Uterus (tissue), 4 donors: ENCODE measurements around the gene ITPR3. TPM values are rescaled to one million over a fixed set of nuclear protein-coding genes. Genes with fewer than 3 reads are reported as not detected.

ENCODE experiments used
- DNase-seq, 2 donors: peaks; one replicate each; pipeline ENCODE4 v3.0.0-alpha.2; 2019 to 2020
- H3K27ac ChIP-seq, 2 donors: fragments of 200-600 bp; sonication (generic); 1 replicate in 1 of 2; 2 replicates in 1 of 2; pipeline ENCODE4 v1.5.1; 2016 to 2018
- H3K27me3 ChIP-seq, 2 donors: fragments of 200-600 bp; sonication (generic); one replicate each; pipeline ENCODE4 v1.5.1; 2018 to 2019; ENCODE audit warnings: control low read depth in 1 of 2
- H3K36me3 ChIP-seq, 2 donors: fragments of 200-600 bp; sonication (generic); one replicate each; pipeline ENCODE4 v1.5.1; 2019; ENCODE audit warnings: control low read depth in 1 of 2
- H3K4me1 ChIP-seq, 2 donors: fragments of 200-600 bp; sonication (generic); one replicate each; pipeline ENCODE4 v1.5.1; 2018 to 2019; ENCODE audit warnings: control low read depth in 1 of 2
- H3K4me3 ChIP-seq, 2 donors: fragments of 200-600 bp; sonication (generic); 1 replicate in 1 of 2; 2 replicates in 1 of 2; pipeline ENCODE4 v1.5.1; 2018 to 2019; ENCODE audit warnings: mild to moderate bottlenecking in 1 of 2
- H3K9me3 ChIP-seq, 2 donors: fragments of 200-600 bp; sonication (generic); one replicate each; pipeline ENCODE4 v1.5.1; 2019; ENCODE audit warnings: control low read depth in 1 of 2
- CTCF ChIP-seq, 4 experiments: fragments of 200-600 bp in 2 of 4; fragments of 450-650 bp in 2 of 4; sonication (generic) in 2 of 4; IDR thresholded peaks; one replicate each; pipeline ENCODE4 v1.5.1; 2016 to 2019; ENCODE audit warnings: antibody characterized with exemption in 4 of 4, mild to moderate bottlenecking in 2 of 4, moderate library complexity in 1 of 4
- POLR2A ChIP-seq, 2 donors: fragments of 450-650 bp; IDR thresholded peaks; one replicate each; pipeline ENCODE4 v1.6.1; 2016; ENCODE audit warnings: antibody characterized with exemption in 2 of 2, mild to moderate bottlenecking in 1 of 2, moderate library complexity in 1 of 2
- intact Hi-C: fragments of 100-400 bp; cut with DNase I; formaldehyde crosslinking; loops from one replicate; pipeline ENCODE4 v1.15.1; 2023; ENCODE audit warnings: low total_unique reads
- total RNA-seq, 4 donors: library from RNA; depleted of rRNA in 3 of 4; stranded (reverse); fragments of >200 nt in 3 of 4; gene quantifications; one replicate each; pipeline versions ENCODE4 v1.1.0 to v1.2.4, GENCODE V29; 2014 to 2023
- donor health status: DM: yes; HTN: yes; CAD: no.

Gene ITPR3
- total RNA-seq, 4 donors from 2014 or later: 11.2 to 27.6 (median 16.1) TPM

GRCh38 chr6:33686981-33687975 is 66.2 kb downstream of the ITPR3 start:
- Histone ChIP-seq H3K4me3 (no peak overlapping the region), H3K4me1 (no peaks in the 10 kb centered on the region), H3K9me3 (no peaks in the 10 kb centered on the region), H3K27me3 (no peaks in the 10 kb centered on the region), H3K27ac (no peak overlapping the region), H3K36me3 (no peaks in the 10 kb centered on the region)
- TF ChIP-seq POLR2A (IDR thresholded peaks at IDR 0.05): no peak
- TF ChIP-seq CTCF (IDR thresholded peaks at IDR 0.05): no peak
- intact Hi-C loops: no loop called here
- no peak for DNase-seq

- Histone ChIP-seq H3K4me1 (no peaks in the 10 kb centered on the region), H3K9me3 (no peaks in the 10 kb centered on the region), H3K27me3 (no peaks in the 10 kb centered on the region), H3K4me3 (no peak overlapping the region), H3K27ac (no peak overlapping the region), H3K36me3 (no peaks in the 10 kb centered on the region)
- TF ChIP-seq POLR2A (IDR thresholded peaks at IDR 0.05) (no peak), CTCF (IDR thresholded peaks at IDR 0.05) (no peak)
- intact Hi-C loops: no loop called here
- no peak for DNase-seq
These were observed 66.9 kb downstream of the ITPR3 start for GRCh38 chr6:33688006-33688405.

GRCh38 chr6:33688451-33689147 is 67.5 kb downstream of the ITPR3 start:
- TF ChIP-seq POLR2A (IDR thresholded peaks at IDR 0.05) (no peak), CTCF (IDR thresholded peaks at IDR 0.05) (no peak)
- no peak for DNase-seq
- H3K36me3 ChIP-seq: no peaks in the 10 kb centered on the region

GRCh38 chr6:33689148-33689494 is 68.0 kb downstream of the ITPR3 start:
- H3K9me3 ChIP-seq: no peaks in the 10 kb centered on the region
- TF ChIP-seq CTCF (IDR thresholded peaks at IDR 0.05) (no peak), POLR2A (IDR thresholded peaks at IDR 0.05) (no peak)
- H3K4me3 ChIP-seq: no peak overlapping the region
- no peaks in the 10 kb centered on the region for H3K27me3 ChIP-seq
- no peak overlapping the region for H3K27ac ChIP-seq
- no peak for DNase-seq
- intact Hi-C loops: no loop called here
- H3K4me1 ChIP-seq: no peaks in the 10 kb centered on the region
- no peaks in the 10 kb centered on the region for H3K36me3 ChIP-seq

More at GRCh38 chr6:33688451-33689147, 67.5 kb downstream of the ITPR3 start:
- Histone ChIP-seq H3K27ac (no peak overlapping the region), H3K27me3 (no peaks in the 10 kb centered on the region), H3K9me3 (no peaks in the 10 kb centered on the region), H3K4me1 (no peaks in the 10 kb centered on the region), H3K4me3 (no peak overlapping the region)
- intact Hi-C loops: no loop called here

GRCh38 chr6:33689879-33690278 is 68.8 kb downstream of the ITPR3 start:
- intact Hi-C loops: loop anchor here (10.0 kb wide), 1 partner anchor 105 kb away; the partner anchor contains the start of gene BAK1
- H3K4me3 ChIP-seq: no peak overlapping the region
- H3K27ac ChIP-seq: no peak overlapping the region
- no peaks in the 10 kb centered on the region for H3K36me3 ChIP-seq
- TF ChIP-seq CTCF (IDR thresholded peaks at IDR 0.05) (no peak), POLR2A (IDR thresholded peaks at IDR 0.05) (no peak)
- no peaks in the 10 kb centered on the region for H3K27me3 ChIP-seq
- no peak for DNase-seq
- no peaks in the 10 kb centered on the region for H3K9me3 ChIP-seq
- no peaks in the 10 kb centered on the region for H3K4me1 ChIP-seq
